Endothelial cell of umbilical vein (primary cell): ENCODE measurements around the gene TBL1Y. TPM values are rescaled to one million over a fixed set of nuclear protein-coding genes. Genes with fewer than 3 reads are reported as not detected.

Experiments used
- BruUV-seq: library from RNA; stranded (reverse); fragments of 400-500 nt; replicated peaks from 2 replicates; lab custom pipeline; 2021; lab: Mats Ljungman, UMichigan
- CTCF ChIA-PET: fragments of 300-600, 350-600 bp; sonication (Branson Sonifier 250); formaldehyde crosslinking; loops from one replicate; lab custom pipeline; 2021; ENCODE audit warnings: antibody characterized with exemption, inconsistent platforms; lab: Charles Lee
- POLR2A ChIA-PET: fragments of 300-600, 350-600 bp; sonication (Branson Sonifier 250); formaldehyde crosslinking; loops from one replicate; lab custom pipeline; 2021; ENCODE audit warnings: antibody characterized with exemption, inconsistent platforms; lab: Charles Lee
- DNase-seq: peaks from one replicate; pipeline ENCODE4 v3.0.0-alpha.2; 2011; ENCODE audit warnings: low read depth, low spot score
- FAIRE-seq: peaks from 2 replicates; lab custom pipeline; 2011; peaks lifted over from hg19 to GRCh38; lab: Jason Lieb, UNC
- H2AFZ ChIP-seq: 2 replicates; pipeline ENCODE4 v1.6.0; 2012; ENCODE audit warnings: low read depth, low read length, control low read depth, inconsistent platforms
- H3K27ac ChIP-seq: 2 replicates; pipeline ENCODE4 v1.5.1; 2011; ENCODE audit warnings: low read depth, mild to moderate bottlenecking, control low read depth, low read length, moderate library complexity; ENCODE audit not compliant: insufficient read depth
- H3K27me3 ChIP-seq, 2 experiments: 2 replicates each; pipeline versions ENCODE4 v1.6.0 to v1.6.1; 2011; ENCODE audit warnings: low read length in 2 of 2, mixed read lengths in 1 of 2; ENCODE audit not compliant: control insufficient read depth in 2 of 2, insufficient read depth in 2 of 2
- H3K36me3 ChIP-seq, 2 experiments: 2 replicates in 1 of 2; 3 replicates in 1 of 2; pipeline ENCODE4 v1.5.1; 2011; ENCODE audit warnings: low read length in 2 of 2, mild to moderate bottlenecking in 1 of 2, moderate library complexity in 1 of 2; ENCODE audit not compliant: control insufficient read depth in 2 of 2, insufficient read depth in 2 of 2; ENCODE audit errors: extremely low read depth in 1 of 2
- H3K4me1 ChIP-seq: 3 replicates; pipeline ENCODE4 v1.5.1; 2011; ENCODE audit warnings: mild to moderate bottlenecking, low read length; ENCODE audit not compliant: control insufficient read depth, insufficient read depth; ENCODE audit errors: extremely low read depth
- H3K4me2 ChIP-seq: 2 replicates; pipeline ENCODE4 v1.6.1; 2011; ENCODE audit warnings: low read length, control low read depth, mixed read lengths; ENCODE audit not compliant: insufficient read depth
- H3K4me3 ChIP-seq, 3 experiments: fragments of 200-600 bp in 1 of 3; sonication (generic), shearing (Covaris generic) in 1 of 3; replicated peaks in 1 of 3; 2 replicates each; pipeline ENCODE4 v1.5.1; 2011 to 2016; ENCODE audit warnings: control low read depth in 3 of 3, low read length in 3 of 3, mild to moderate bottlenecking in 2 of 3, inconsistent platforms in 1 of 3, low read depth in 1 of 3, moderate library complexity in 1 of 3; ENCODE audit not compliant: insufficient read depth in 1 of 3
- H3K79me2 ChIP-seq: 2 replicates; pipeline ENCODE4 v1.6.0; 2012; ENCODE audit warnings: low read length, inconsistent platforms; ENCODE audit not compliant: control insufficient read depth, insufficient read depth
- H3K9ac ChIP-seq: replicated peaks from 2 replicates; pipeline ENCODE3; 2011; ENCODE audit warnings: low read length, control low read depth; ENCODE audit not compliant: insufficient read depth; ENCODE audit errors: extremely low read depth
- H3K9me1 ChIP-seq: replicated peaks from 3 replicates; pipeline ENCODE4 v1.6.0; 2011; ENCODE audit warnings: mild to moderate bottlenecking, low read length; ENCODE audit not compliant: control insufficient read depth, insufficient read depth; ENCODE audit errors: extremely low read depth
- H3K9me3 ChIP-seq: replicated peaks from 2 replicates; pipeline ENCODE4 v1.5.1; 2012; ENCODE audit warnings: low read length, inconsistent platforms; ENCODE audit not compliant: control insufficient read depth, insufficient read depth
- H4K20me1 ChIP-seq: replicated peaks from 2 replicates; pipeline ENCODE3; 2011; ENCODE audit warnings: mild to moderate bottlenecking, low read length; ENCODE audit not compliant: control insufficient read depth, insufficient read depth; ENCODE audit errors: extremely low read depth
- CTCF ChIP-seq, 2 donors: IDR thresholded peaks; 1 replicate in 1 of 2; 2 replicates in 1 of 2; pipeline ENCODE4 v1.5.1; 2011; ENCODE audit warnings: low read length in 2 of 2, mild to moderate bottlenecking in 2 of 2, moderate library complexity in 2 of 2, control low read depth in 1 of 2, inconsistent platforms in 1 of 2, low read depth in 1 of 2; ENCODE audit not compliant: insufficient read depth in 1 of 2; ENCODE audit errors: extremely low read depth in 1 of 2
- EZH2 ChIP-seq: IDR thresholded peaks from 2 replicates; pipeline ENCODE4 v1.6.1; 2012; ENCODE audit warnings: borderline replicate concordance, low read depth, mild to moderate bottlenecking, moderate library complexity, low read length, inconsistent platforms; ENCODE audit not compliant: severe bottlenecking
- FOS ChIP-seq: IDR thresholded peaks from 2 replicates; pipeline ENCODE4 v1.6.1; 2011; ENCODE audit warnings: mild to moderate bottlenecking, low read length, moderate library complexity, borderline replicate concordance; ENCODE audit not compliant: insufficient read depth
- GATA2 ChIP-seq: IDR thresholded peaks from 2 replicates; pipeline ENCODE4 v1.7.0; 2011; ENCODE audit warnings: low read depth, mild to moderate bottlenecking, moderate library complexity, mixed read lengths, low read length; ENCODE audit not compliant: insufficient read length, insufficient read depth
- JUN ChIP-seq: IDR thresholded peaks from 2 replicates; pipeline ENCODE4 v1.6.1; 2011; ENCODE audit warnings: borderline replicate concordance, low read depth; ENCODE audit not compliant: insufficient read length, insufficient read depth
- MAX ChIP-seq: IDR thresholded peaks from 2 replicates; pipeline ENCODE4 v1.6.1; 2011; ENCODE audit not compliant: insufficient read depth, insufficient read length
- MYC ChIP-seq: IDR thresholded peaks from one replicate; pipeline ENCODE4 v1.6.1; 2011; ENCODE audit warnings: mild to moderate bottlenecking, low read depth, low read length
- POLR2A ChIP-seq: IDR thresholded peaks from 2 replicates; pipeline ENCODE4 v1.6.1; 2012; ENCODE audit warnings: low read depth, mild to moderate bottlenecking, control low read depth, low read length
- POLR2AphosphoS5 ChIP-seq: IDR thresholded peaks from 2 replicates; pipeline ENCODE4 v1.6.1; 2012; ENCODE audit warnings: low read depth, mild to moderate bottlenecking, control low read depth, low read length, moderate library complexity; ENCODE audit not compliant: insufficient read depth
- dilution Hi-C: fragments of 300-500 bp; cut with MboI; formaldehyde crosslinking; loops from one replicate; pipeline ENCODE4 v1.15.0; 2019; ENCODE audit warnings: low sequenced_read_pairs; ENCODE audit not compliant: extremely low pct_ligation_motif_present
- intact Hi-C: fragments of 100-400 bp; cut with micrococcal nuclease; formaldehyde crosslinking; loops from one replicate; pipeline ENCODE4 v1.10.0; 2022
- polyA plus RNA-seq, 4 experiments: library from polyadenylated mRNA; depleted of rRNA in 3 of 4; stranded (reverse) in 3 of 4; unstranded in 1 of 4; fragments of >200 nt; gene quantifications; 2 replicates each; pipeline versions ENCODE4 v1.2.1 to v1.2.3, GENCODE V29; 2011 to 2012; ENCODE audit warnings: missing spikeins in 1 of 4
- total RNA-seq: library from RNA; stranded (reverse); gene quantifications from 2 replicates; pipeline ENCODE4 v1.2.3, GENCODE V29; 2021

Gene TBL1Y
- total and polyA plus RNA-seq, 2 donors (not counting 3 experiments of a cell fraction or from before 2014, with no cell fraction given) = not detected

- H3K9ac ChIP-seq = no peak overlapping the region
- BruUV-seq = no TSS peak
- POLR2A ChIA-PET = no interaction called here
- H3K27ac ChIP-seq = no peak overlapping the region
- dilution Hi-C loops (no loop called here), intact Hi-C loops (no loop called here)
- H2AFZ ChIP-seq = no peak overlapping the region
- no peaks in the 10 kb centered on the region for H3K9me1 ChIP-seq
- H3K4me2 ChIP-seq = no peak overlapping the region
- CTCF ChIA-PET = no interaction called here
- TF ChIP-seq MYC = no peak
- TF ChIP-seq EZH2 = no peak
- TF ChIP-seq FOS = no peak
- no peak for TF ChIP-seq POLR2AphosphoS5
- no peak for TF ChIP-seq CTCF (IDR thresholded peaks at IDR 0.05; ENCODE audit: extremely low read depth in 1 of 2, insufficient read depth in 1 of 2, low read depth in 1 of 2, low read length in 2 of 2)
- TF ChIP-seq JUN = no peak
- TF ChIP-seq POLR2A = no peak
- TF ChIP-seq MAX = no peak
- no peak for TF ChIP-seq GATA2
- no peaks in the 10 kb centered on the region for H3K4me1 ChIP-seq
- no peaks in the 10 kb centered on the region for H3K27me3 ChIP-seq
- no peaks in the 10 kb centered on the region for H4K20me1 ChIP-seq
- no peak for DNase-seq
- no peak for FAIRE-seq
- H3K9me3 ChIP-seq = no peaks in the 10 kb centered on the region
- H3K36me3 ChIP-seq = no peaks in the 10 kb centered on the region
- no peak overlapping the region for H3K4me3 ChIP-seq
- no peaks in the 10 kb centered on the region for H3K79me2 ChIP-seq
Measured at GRCh38 chrY:6909118-6909521, 1.4 kb upstream of the TBL1Y start.
